ENCODE results near the gene LBX1.

The LBX1 gene

GRCh38 chr10:101241840-101242707, 12.8 kb upstream of the LBX1 start:
- Histone ChIP-seq H2BK15ac (ENCODE audit: low read depth, poor library complexity, severe bottlenecking) (no peak overlapping the region), H3K18ac (ENCODE audit: low read depth in 1 of 2, low read length in 2 of 2) (no peak overlapping the region), H4K8ac (ENCODE audit: low read length) (no peak overlapping the region)

GRCh38 chr10:101238732-101239105, 9.5 kb upstream of the LBX1 start:
- H3K9me3 ChIP-seq (ENCODE audit: control insufficient read depth, low read length), result peaks cover 7% of the 10 kb centered on the region
- no peak overlapping the region for H4K8ac ChIP-seq (ENCODE audit: low read length)
- no peak overlapping the region for H2AFZ ChIP-seq (ENCODE audit: low read depth, low read length)
- H3K14ac ChIP-seq (ENCODE audit: low read length in 2 of 2), result no peak overlapping the region
- H3K23ac ChIP-seq (ENCODE audit: low read length in 2 of 2), result no peak overlapping the region
- H3K36me3 ChIP-seq (ENCODE audit: control insufficient read depth in 1 of 2, insufficient read depth in 2 of 2, low read depth in 1 of 2, low read length in 2 of 2), result no peaks in the 10 kb centered on the region
- H3K4me3 ChIP-seq (ENCODE audit: insufficient read depth in 1 of 2, low read depth in 1 of 2, low read length in 2 of 2), result no peak overlapping the region
- no peaks in the 10 kb centered on the region for H3K79me1 ChIP-seq (replicated peaks; ENCODE audit: low read length, poor library complexity, severe bottlenecking)
- H2BK12ac ChIP-seq (ENCODE audit: low read length in 2 of 2), result no peak overlapping the region
- H2BK15ac ChIP-seq (ENCODE audit: low read depth, poor library complexity, severe bottlenecking), result no peak overlapping the region
- H3K4me2 ChIP-seq (ENCODE audit: low read length, poor library complexity, severe bottlenecking), result no peak overlapping the region
- no peak overlapping the region for H3K4ac ChIP-seq (ENCODE audit: low read depth in 1 of 2, low read length in 2 of 2)
- no peak overlapping the region for H4K91ac ChIP-seq (ENCODE audit: low read length)
- H2BK120ac ChIP-seq (ENCODE audit: low read depth, low read length), result no peak overlapping the region
- no peak overlapping the region for H2BK5ac ChIP-seq (ENCODE audit: low read depth, low read length, poor library complexity, severe bottlenecking)
- no peak overlapping the region for H3K9ac ChIP-seq (ENCODE audit: low read length)
- no peak for DNase-seq
- no peak overlapping the region for H2AK5ac ChIP-seq (ENCODE audit: low read length, severe bottlenecking)
- H3K27ac ChIP-seq (ENCODE audit: low read length, poor library complexity, severe bottlenecking), result no peak overlapping the region
- H3K27me3 ChIP-seq (ENCODE audit: control insufficient read depth in 1 of 2, insufficient read depth in 1 of 2, low read length in 2 of 2), result peaks cover 81 to 97% of the 10 kb centered on the region in 2 experiments
- 2% methylated on average over 18 of the region's 24 CpGs for WGBS
- H3K18ac ChIP-seq (ENCODE audit: low read depth in 1 of 2, low read length in 2 of 2), result no peak overlapping the region
- H3K4me1 ChIP-seq (ENCODE audit: control insufficient read depth, insufficient read depth, low read depth, low read length), result peaks cover 5% of the 10 kb centered on the region

More at GRCh38 chr10:101241840-101242707, 12.8 kb upstream of the LBX1 start:
- WGBS, result 89% methylated on average over 21 of the region's 21 CpGs
- Histone ChIP-seq H3K27ac (ENCODE audit: low read length, poor library complexity, severe bottlenecking) (no peak overlapping the region), H3K4me1 (ENCODE audit: control insufficient read depth, insufficient read depth, low read depth, low read length) (peaks cover 3% of the 10 kb centered on the region), H3K79me1 (replicated peaks; ENCODE audit: low read length, poor library complexity, severe bottlenecking) (no peaks in the 10 kb centered on the region), H3K4me3 (ENCODE audit: insufficient read depth in 1 of 2, low read depth in 1 of 2, low read length in 2 of 2) (no peak overlapping the region), H3K9me3 (ENCODE audit: control insufficient read depth, low read length) (peaks cover 5% of the 10 kb centered on the region), H3K23ac (ENCODE audit: low read length in 2 of 2) (no peak overlapping the region), H2AFZ (ENCODE audit: low read depth, low read length) (no peak overlapping the region), H2AK5ac (ENCODE audit: low read length, severe bottlenecking) (no peak overlapping the region), H3K4ac (ENCODE audit: low read depth in 1 of 2, low read length in 2 of 2) (no peak overlapping the region), H3K36me3 (ENCODE audit: control insufficient read depth in 1 of 2, insufficient read depth in 2 of 2, low read depth in 1 of 2, low read length in 2 of 2) (no peaks in the 10 kb centered on the region), H3K14ac (ENCODE audit: low read length in 2 of 2) (no peak overlapping the region), H3K4me2 (ENCODE audit: low read length, poor library complexity, severe bottlenecking) (no peak overlapping the region), H4K91ac (ENCODE audit: low read length) (no peak overlapping the region), H2BK120ac (ENCODE audit: low read depth, low read length) (no peak overlapping the region), H2BK12ac (ENCODE audit: low read length in 2 of 2) (no peak overlapping the region), H3K27me3 (ENCODE audit: control insufficient read depth in 1 of 2, insufficient read depth in 1 of 2, low read length in 2 of 2) (peaks cover 61 to 94% of the 10 kb centered on the region in 2 experiments), H3K9ac (ENCODE audit: low read length) (no peak overlapping the region), H2BK5ac (ENCODE audit: low read depth, low read length, poor library complexity, severe bottlenecking) (no peak overlapping the region)
- DNase-seq, result no peak

DNA sequence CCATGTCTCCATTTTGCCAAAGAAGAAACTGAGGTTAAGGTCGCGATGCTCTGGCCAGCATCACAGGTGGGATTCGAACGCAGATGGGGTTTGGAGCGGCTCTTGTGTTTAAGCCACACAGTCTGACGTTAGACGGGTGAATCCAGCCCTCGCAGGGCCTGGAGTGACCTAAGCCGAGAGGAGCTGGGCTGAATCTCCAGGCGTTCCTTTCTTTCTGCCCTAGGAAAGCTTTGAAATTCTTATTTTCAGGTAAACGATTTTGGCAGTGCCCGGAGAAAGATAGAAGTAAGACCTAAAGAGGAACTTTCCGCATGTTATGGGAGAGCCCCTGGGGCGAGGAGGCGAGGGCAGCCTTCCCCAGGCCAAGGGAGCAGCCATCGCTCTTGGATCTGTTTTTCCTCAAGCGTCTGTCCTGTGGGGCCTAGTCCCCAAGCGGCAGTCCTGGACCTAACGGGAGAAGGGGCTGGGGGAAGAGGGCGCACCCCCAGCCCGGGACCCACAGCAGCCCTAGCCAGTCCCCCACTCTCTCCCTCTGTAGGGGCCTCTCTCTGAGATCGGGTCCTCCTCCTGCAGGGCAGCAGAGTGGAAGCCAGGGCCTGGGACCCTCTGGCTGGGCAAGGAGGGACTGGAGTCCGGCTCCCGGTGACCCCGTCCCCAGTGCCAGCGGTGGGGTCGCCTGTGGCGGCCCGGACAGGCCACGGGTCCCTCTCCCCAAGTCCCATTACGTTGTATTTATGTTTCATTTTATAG, 8.9 kb upstream of the LBX1 start:
- H2AFZ ChIP-seq (ENCODE audit: low read depth, low read length), result no peak overlapping the region
- WGBS, result 15% methylated on average over 22 of the region's 31 CpGs
- H2BK5ac ChIP-seq (ENCODE audit: low read depth, low read length, poor library complexity, severe bottlenecking), result no peak overlapping the region
- no peak overlapping the region for H2AK5ac ChIP-seq (ENCODE audit: low read length, severe bottlenecking)
- H3K23ac ChIP-seq (ENCODE audit: low read length in 2 of 2), result no peak overlapping the region
- H3K9ac ChIP-seq (ENCODE audit: low read length), result no peak overlapping the region
- H3K4me1 ChIP-seq (ENCODE audit: control insufficient read depth, insufficient read depth, low read depth, low read length), result peaks cover 5% of the 10 kb centered on the region
- H4K91ac ChIP-seq (ENCODE audit: low read length), result no peak overlapping the region
- no peak overlapping the region for H3K18ac ChIP-seq (ENCODE audit: low read depth in 1 of 2, low read length in 2 of 2)
- H3K4me2 ChIP-seq (ENCODE audit: low read length, poor library complexity, severe bottlenecking), result no peak overlapping the region
- H2BK15ac ChIP-seq (ENCODE audit: low read depth, poor library complexity, severe bottlenecking), result no peak overlapping the region
- no peak overlapping the region for H3K4me3 ChIP-seq (ENCODE audit: insufficient read depth in 1 of 2, low read depth in 1 of 2, low read length in 2 of 2)
- peaks cover 86 to 97% of the 10 kb centered on the region in 2 experiments for H3K27me3 ChIP-seq (ENCODE audit: control insufficient read depth in 1 of 2, insufficient read depth in 1 of 2, low read length in 2 of 2)
- no peak overlapping the region for H3K4ac ChIP-seq (ENCODE audit: low read depth in 1 of 2, low read length in 2 of 2)
- DNase-seq, result no peak
- no peaks in the 10 kb centered on the region for H3K79me1 ChIP-seq (replicated peaks; ENCODE audit: low read length, poor library complexity, severe bottlenecking)
- H4K8ac ChIP-seq (ENCODE audit: low read length), result no peak overlapping the region
- H3K27ac ChIP-seq (ENCODE audit: low read length, poor library complexity, severe bottlenecking), result no peak overlapping the region
- H2BK12ac ChIP-seq (ENCODE audit: low read length in 2 of 2), result no peak overlapping the region
- no peak overlapping the region for H2BK120ac ChIP-seq (ENCODE audit: low read depth, low read length)
- H3K9me3 ChIP-seq (ENCODE audit: control insufficient read depth, low read length), result peaks cover 7% of the 10 kb centered on the region
- H3K36me3 ChIP-seq (ENCODE audit: control insufficient read depth in 1 of 2, insufficient read depth in 2 of 2, low read depth in 1 of 2, low read length in 2 of 2), result no peaks in the 10 kb centered on the region
- no peak overlapping the region for H3K14ac ChIP-seq (ENCODE audit: low read length in 2 of 2)
